ENCODE results near the gene TNNT2. TPM values are rescaled to one million over a fixed set of nuclear protein-coding genes. Genes with fewer than 3 reads are reported as not detected.

The TNNT2 gene
- total RNA-seq, 1 donor from 2014 or later, result not detected

DNA sequence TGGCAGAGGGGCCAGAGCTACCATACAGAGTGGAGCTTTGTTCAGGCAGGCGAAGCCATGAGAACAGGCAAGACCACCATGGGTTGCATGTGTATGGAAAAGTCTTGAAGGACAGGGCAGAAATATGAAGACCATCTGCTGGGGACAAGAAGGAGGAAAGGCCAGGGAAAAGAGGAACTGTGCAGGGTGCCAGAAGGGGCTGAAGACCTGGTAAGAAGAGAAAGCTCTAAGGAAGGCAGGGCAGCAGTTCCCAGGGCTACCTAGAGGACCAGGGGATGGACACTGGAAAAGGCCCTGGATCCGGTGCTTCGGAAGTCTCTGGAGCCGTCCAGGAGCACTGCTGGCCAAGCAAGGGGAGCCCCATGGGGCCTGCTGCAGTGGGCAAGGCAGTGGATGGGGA, 50.8 kb downstream of the TNNT2 start:
- no peak for DNase-seq (ENCODE audit: low read depth, low spot score)
- Mint-ChIP-seq H3K4me1 (peaks cover 4% of the 10 kb centered on the region), H3K4me3 (no peak overlapping the region), H3K27me3 (ENCODE audit: low read depth) (no peaks in the 10 kb centered on the region), H3K9me3 (no peaks in the 10 kb centered on the region), H3K27ac (ENCODE audit: unreplicated experiment) (no peak overlapping the region), H3K36me3 (ENCODE audit: low read depth) (no peaks in the 10 kb centered on the region)
- no peak for TF ChIP-seq CTCF (conservative IDR thresholded peaks at IDR 0.05)

- Mint-ChIP-seq H3K36me3 (ENCODE audit: low read depth) (no peaks in the 10 kb centered on the region), H3K4me1 (peaks cover 4% of the 10 kb centered on the region), H3K4me3 (no peak overlapping the region), H3K27ac (ENCODE audit: unreplicated experiment) (no peak overlapping the region), H3K27me3 (ENCODE audit: low read depth) (no peaks in the 10 kb centered on the region), H3K9me3 (no peaks in the 10 kb centered on the region)
- DNase-seq (ENCODE audit: low read depth, low spot score), result no peak
- no peak for TF ChIP-seq CTCF (conservative IDR thresholded peaks at IDR 0.05)
Measured at GRCh38 chr1:201325678-201326060, 51.8 kb downstream of the TNNT2 start.

DNA sequence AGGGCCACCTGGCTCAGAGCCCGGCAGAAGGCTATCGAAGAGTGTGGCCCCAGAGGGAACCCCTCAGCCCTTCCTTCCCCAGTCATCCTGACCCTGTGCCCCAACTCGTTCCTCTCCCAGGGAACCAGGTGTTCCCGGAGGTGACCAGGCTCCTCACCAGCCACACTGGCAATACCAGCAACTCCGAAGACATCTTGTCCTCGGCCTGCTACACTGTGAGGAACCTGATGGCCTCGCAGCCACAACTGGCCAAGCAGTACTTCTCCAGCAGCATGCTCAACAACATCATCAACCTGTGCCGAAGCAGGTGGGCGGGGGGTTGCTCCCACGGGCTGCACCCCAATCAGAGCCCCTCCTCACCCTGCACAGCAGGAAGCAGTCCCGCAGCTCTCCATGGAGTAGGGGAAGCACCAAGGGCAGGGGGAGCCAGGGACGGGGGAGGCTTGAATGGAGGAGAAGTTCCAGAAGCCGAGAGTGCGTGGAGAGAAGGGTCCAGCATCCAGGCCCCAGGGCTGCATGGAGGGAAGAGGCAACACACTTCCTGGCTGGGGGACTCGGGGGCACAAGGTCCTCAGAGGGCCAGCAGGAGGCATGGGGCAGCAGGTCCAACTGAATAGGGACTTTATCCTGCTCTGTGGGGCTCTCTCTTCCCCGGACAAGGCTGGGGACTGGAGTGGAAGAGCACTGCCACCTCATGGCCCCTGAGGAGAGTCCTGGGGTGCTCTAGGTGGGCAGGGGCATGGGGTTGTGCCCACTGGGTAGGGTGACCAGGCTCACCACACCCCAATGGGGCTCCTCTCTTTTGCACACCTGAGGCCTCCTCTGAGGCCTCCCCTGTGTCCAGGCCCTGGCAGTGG, 52.4 kb downstream of the TNNT2 start:
- Mint-ChIP-seq H3K4me1 (peaks cover 4% of the 10 kb centered on the region), H3K4me3 (no peak overlapping the region), H3K27ac (ENCODE audit: unreplicated experiment) (no peak overlapping the region), H3K27me3 (ENCODE audit: low read depth) (no peaks in the 10 kb centered on the region), H3K36me3 (ENCODE audit: low read depth) (no peaks in the 10 kb centered on the region), H3K9me3 (no peaks in the 10 kb centered on the region)
- no peak for TF ChIP-seq CTCF (conservative IDR thresholded peaks at IDR 0.05)
- no peak for DNase-seq (ENCODE audit: low read depth, low spot score)

GRCh38 chr1:201324306-201324705, 53.2 kb downstream of the TNNT2 start:
- Mint-ChIP-seq H3K9me3 (no peaks in the 10 kb centered on the region), H3K27ac (ENCODE audit: unreplicated experiment) (no peak overlapping the region), H3K36me3 (ENCODE audit: low read depth) (no peaks in the 10 kb centered on the region), H3K27me3 (ENCODE audit: low read depth) (no peaks in the 10 kb centered on the region), H3K4me3 (no peak overlapping the region), H3K4me1 (peaks cover 4% of the 10 kb centered on the region)
- no peak for DNase-seq (ENCODE audit: low read depth, low spot score)
- TF ChIP-seq CTCF (conservative IDR thresholded peaks at IDR 0.05), result no peak

GRCh38 chr1:201322653-201323510, 54.6 kb downstream of the TNNT2 start:
- no peaks in the 10 kb centered on the region for H3K27me3 Mint-ChIP-seq (ENCODE audit: low read depth)
- no peaks in the 10 kb centered on the region for H3K36me3 Mint-ChIP-seq (ENCODE audit: low read depth)
- no peaks in the 10 kb centered on the region for H3K9me3 Mint-ChIP-seq
- DNase-seq (ENCODE audit: low read depth, low spot score), result no peak
- no peak for TF ChIP-seq CTCF (conservative IDR thresholded peaks at IDR 0.05)
- H3K4me3 Mint-ChIP-seq, result no peak overlapping the region
- no peak overlapping the region for H3K27ac Mint-ChIP-seq (ENCODE audit: unreplicated experiment)
- no peaks in the 10 kb centered on the region for H3K4me1 Mint-ChIP-seq
